Uterus (tissue), 2 donors: ENCODE measurements around the gene EIPR1.

Experiments used
- CTCF ChIP-seq, 4 experiments: fragments of 200-600 bp in 2 of 4; fragments of 450-650 bp in 2 of 4; sonication (generic) in 2 of 4; IDR thresholded peaks; one replicate each; pipeline ENCODE4 v1.5.1; 2016 to 2019; ENCODE audit warnings: antibody characterized with exemption in 4 of 4, mild to moderate bottlenecking in 2 of 4, moderate library complexity in 1 of 4
- POLR2A ChIP-seq, 2 donors: fragments of 450-650 bp; IDR thresholded peaks; one replicate each; pipeline ENCODE4 v1.6.1; 2016; ENCODE audit warnings: antibody characterized with exemption in 2 of 2, mild to moderate bottlenecking in 1 of 2, moderate library complexity in 1 of 2

- no peak for TF ChIP-seq CTCF (IDR thresholded peaks at IDR 0.05)
- no peak for TF ChIP-seq POLR2A (IDR thresholded peaks at IDR 0.05)
Measured at GRCh38 chr2:3319745-3320566, 57.7 kb downstream of the EIPR1 start.
